GM19372 (cell line): Measurements from ENCODE around the gene PSMD13.

ENCODE experiments used
- ATAC-seq: cut with Tn5 transposase; IDR thresholded peaks from one replicate; pipeline ENCODE4 v1.9.1; 2021; ENCODE audit warnings: mild to moderate bottlenecking, low read depth, moderate library complexity; ENCODE audit not compliant: unreplicated experiment

Gene PSMD13

DNA sequence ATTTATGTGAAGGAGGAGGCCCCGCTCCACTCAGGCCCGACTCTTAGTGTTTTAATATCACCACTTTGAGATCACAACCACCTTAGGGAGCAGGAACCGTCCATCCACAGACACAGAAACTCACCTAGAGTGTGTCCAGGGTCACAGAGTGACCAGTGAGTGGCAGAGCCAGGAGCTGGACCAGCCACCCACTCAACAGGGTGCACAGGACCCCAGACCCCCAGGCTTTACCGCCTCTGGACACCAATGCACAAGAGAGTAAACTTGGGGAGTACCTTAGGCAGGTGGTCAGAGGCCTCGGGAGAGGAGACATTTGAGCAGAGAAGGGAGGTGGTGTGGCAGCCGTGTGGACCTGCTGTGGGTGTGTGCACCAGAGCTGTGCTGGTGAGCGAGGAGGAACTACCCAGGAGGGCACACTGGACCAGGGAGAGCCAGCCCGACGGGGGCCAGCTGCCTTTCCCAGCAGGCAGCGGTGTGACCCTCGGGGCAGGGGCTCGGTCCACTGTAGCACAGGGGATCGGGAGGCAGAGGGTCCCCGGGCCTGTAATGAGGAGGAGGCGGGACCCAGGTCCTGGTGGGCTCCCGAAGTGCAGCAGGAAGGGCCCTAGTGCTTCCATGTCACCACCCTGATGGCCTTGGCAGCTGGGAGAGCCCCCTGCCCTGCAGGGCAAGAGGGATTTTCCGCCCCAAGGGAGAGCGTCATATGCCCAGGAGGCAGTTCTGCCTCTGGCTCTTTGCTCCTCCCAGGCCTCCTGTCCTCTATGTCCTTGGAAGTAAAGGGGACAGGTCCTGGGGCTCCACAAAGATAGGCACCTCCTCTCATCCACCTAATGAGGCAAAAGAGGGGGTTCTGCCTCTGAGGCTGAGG is 33.9 kb downstream of the PSMD13 start:
- ATAC-seq: no peak

DNA sequence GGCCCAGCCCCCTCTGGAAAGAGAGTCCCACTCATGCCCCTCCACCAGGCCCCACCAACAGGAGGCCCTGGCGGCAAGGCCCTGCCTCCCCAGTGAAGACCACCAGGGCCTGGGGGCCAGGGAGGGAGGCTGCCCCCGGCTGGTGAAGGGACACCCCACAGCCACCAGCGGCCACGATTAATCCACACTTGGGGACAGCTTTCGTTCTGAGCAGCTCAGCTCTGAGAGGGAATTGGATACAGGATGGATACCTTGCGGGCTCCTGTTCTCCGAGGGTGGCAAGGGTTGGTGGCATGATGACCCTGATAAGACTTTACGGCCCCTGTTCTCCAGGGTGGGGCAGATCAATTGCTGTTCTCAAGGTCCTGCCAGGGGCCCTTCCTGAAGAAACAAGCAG is 34.5 kb downstream of the PSMD13 start:
- no peak for ATAC-seq

DNA sequence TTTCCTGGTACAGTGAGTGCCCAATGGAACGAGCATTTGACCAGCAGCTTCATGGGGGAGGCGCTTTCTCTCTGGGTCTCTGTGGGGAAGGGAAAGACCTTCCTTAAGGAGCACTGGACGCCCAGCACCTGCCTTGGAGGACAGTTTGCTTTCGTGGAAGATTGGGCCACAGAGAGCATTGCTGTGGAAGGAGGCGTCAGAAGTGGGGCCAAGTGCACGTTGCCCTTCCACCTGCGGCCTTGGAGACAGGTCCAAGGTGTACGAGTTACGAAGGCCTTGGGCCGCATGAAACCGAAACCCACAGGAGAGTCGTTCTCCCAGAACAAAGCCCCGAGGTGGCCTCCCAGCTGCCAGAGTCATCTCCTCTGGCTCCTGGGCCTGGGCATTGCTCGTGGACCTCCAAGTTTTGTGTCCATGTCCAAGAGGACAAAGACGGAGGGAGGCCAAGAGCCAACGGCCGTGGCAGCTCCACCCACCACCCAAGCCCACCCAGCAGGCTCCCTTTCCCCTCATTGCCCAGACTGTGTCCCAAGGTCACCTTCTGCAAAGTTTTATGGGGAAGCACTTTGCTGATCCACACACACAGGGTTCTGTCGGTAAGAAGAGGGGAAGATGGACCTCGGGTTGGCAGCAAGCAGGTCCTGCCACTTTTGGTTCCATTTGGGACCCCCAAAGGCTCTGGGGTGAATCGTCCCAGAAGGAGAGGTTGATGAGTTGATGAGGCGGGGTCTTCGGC is 35.6 kb downstream of the PSMD13 start:
- no peak for ATAC-seq

DNA sequence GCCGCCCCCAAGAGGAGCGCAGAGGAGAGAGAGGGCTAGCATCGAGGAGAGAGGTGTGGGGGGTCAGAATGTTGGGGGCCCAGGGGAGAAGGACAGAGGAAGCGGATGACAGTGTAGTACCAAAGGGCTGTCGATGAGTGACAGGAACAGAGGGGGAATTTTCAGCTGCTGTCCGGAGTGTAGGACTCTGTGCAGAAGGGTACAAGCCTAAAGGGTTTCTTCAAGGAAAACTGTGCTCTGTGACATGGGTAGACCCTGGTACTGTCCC is 36.1 kb downstream of the PSMD13 start:
- ATAC-seq: no peak

DNA sequence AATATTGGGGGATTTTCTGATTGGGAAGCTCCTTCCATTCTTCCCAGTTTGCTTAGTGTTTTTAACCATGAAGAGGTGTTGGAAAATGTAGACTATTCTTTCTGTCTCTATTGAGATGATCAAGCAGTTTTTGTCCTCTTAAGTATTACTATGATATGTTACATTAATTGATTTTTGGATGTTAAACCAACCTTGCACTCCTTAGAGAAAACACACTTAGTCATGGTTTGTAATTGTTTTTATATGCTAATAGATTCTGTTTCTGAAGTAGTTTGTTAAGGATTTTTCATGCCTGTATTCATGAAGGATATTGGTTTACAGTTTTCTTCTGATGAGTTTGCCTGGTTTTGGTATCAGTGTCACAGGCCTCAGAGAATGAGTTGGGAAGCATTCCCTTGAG is 39.4 kb downstream of the PSMD13 start:
- ATAC-seq: no peak

DNA sequence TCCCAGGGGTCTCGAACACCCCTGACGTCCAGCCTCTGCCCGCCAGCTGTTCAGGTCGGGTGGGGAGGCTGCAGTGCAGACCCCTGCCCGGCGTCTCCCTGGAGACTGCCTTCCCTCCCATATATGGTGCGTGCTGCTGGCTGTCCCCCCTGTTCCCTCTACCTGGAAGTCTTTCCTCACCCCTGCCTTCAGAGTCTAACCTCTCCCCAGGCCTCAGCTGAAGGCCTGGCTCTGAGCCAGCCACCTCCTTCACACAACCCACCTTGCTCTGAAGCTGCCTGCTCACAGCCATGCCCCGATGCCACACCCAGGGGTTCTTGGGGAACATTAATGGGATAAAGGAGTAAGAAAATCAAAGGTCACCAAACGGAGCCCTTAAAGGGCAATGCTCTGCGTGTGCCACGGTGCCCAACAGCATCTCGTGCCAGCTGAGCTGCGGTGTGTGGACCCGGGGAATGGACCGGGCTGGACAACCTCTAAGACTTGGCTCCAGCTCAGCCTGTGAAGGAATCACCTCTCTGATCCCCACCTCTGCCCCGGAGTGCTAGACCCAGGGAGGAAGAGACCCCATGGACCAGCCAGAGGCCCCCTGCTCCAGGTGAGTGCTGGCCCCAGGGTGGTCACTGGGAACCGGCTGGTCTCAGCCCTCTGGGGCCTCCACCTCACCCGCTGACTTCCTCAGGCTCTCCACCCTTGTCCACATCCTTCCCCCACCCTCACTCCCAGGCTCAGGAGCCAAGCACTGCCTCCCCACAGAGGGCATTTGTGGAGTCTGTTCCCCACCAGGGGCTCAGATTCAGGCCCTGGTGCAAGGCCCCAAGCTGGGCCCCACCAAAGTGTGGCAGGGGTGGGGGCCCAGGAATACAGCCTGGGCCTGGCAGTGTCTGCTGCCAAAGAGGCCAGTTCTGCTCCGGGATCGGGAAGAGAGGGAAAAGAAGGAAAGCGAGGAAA is 41.5 kb downstream of the PSMD13 start, which contains the start of gene NLRP6:
Gene NLRP6 (plus strand): TSS at position 407 of the 951 bp plus-strand sequence. CDS start 163 bp downstream, at position 570.
- ATAC-seq: no peak

DNA sequence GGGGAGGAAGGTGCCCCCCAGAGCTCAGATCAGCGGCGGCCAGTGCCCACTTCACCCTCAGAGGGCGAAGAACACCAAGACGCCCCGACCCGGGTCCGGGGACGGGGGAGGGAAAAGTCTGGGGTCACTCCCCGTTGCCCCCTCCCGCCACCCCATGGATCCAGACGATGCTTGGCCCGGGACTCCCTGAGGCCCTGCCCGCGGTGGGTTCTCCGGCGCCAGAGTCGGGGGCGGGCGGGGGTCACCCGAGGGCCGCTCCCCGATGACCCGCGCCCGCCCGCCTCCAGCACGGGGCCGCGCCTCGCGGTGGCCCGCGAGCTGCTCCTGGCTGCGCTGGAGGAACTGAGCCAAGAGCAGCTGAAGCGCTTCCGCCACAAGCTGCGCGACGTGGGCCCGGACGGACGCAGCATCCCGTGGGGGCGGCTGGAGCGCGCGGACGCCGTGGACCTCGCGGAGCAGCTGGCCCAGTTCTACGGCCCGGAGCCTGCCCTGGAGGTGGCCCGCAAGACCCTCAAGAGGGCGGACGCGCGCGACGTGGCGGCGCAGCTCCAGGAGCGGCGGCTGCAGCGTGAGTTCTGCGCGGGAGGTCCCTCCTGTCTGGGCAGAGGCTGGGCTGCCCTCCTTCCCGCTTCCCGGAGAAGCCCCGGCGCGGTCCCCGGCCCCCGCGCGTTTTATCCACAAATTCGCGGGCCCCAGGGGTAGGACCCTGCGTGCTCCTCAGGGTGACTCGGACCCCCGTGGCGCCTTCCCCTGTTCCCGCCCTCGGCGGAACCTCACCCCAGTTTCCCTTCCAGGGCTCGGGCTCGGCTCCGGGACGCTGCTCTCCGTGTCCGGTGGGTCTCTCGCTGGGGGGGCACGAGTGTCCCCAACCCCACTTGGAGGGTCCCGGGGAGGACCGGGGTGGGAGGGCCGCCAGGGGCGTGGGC is 42.5 kb downstream of the PSMD13 start:
- no peak for ATAC-seq

DNA sequence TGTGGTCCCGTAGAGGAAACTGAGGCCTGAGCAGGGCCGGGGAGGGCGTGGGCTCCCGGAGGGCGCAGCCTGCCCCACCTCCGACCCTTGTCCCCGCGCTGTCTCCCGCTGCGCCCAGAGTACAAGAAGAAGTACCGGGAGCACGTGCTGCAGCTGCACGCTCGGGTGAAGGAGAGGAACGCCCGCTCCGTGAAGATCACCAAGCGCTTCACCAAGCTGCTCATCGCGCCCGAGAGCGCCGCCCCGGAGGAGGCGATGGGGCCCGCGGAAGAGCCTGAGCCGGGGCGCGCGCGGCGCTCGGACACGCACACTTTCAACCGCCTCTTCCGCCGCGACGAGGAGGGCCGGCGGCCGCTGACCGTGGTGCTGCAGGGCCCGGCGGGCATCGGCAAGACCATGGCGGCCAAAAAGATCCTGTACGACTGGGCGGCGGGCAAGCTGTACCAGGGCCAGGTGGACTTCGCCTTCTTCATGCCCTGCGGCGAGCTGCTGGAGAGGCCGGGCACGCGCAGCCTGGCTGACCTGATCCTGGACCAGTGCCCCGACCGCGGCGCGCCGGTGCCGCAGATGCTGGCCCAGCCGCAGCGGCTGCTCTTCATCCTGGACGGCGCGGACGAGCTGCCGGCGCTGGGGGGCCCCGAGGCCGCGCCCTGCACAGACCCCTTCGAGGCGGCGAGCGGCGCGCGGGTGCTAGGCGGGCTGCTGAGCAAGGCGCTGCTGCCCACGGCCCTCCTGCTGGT is 43.4 kb downstream of the PSMD13 start:
- ATAC-seq: no peak

DNA sequence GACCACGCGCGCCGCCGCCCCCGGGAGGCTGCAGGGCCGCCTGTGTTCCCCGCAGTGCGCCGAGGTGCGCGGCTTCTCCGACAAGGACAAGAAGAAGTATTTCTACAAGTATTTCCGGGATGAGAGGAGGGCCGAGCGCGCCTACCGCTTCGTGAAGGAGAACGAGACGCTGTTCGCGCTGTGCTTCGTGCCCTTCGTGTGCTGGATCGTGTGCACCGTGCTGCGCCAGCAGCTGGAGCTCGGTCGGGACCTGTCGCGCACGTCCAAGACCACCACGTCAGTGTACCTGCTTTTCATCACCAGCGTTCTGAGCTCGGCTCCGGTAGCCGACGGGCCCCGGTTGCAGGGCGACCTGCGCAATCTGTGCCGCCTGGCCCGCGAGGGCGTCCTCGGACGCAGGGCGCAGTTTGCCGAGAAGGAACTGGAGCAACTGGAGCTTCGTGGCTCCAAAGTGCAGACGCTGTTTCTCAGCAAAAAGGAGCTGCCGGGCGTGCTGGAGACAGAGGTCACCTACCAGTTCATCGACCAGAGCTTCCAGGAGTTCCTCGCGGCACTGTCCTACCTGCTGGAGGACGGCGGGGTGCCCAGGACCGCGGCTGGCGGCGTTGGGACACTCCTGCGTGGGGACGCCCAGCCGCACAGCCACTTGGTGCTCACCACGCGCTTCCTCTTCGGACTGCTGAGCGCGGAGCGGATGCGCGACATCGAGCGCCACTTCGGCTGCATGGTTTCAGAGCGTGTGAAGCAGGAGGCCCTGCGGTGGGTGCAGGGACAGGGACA is 44.1 kb downstream of the PSMD13 start:
- no peak for ATAC-seq

DNA sequence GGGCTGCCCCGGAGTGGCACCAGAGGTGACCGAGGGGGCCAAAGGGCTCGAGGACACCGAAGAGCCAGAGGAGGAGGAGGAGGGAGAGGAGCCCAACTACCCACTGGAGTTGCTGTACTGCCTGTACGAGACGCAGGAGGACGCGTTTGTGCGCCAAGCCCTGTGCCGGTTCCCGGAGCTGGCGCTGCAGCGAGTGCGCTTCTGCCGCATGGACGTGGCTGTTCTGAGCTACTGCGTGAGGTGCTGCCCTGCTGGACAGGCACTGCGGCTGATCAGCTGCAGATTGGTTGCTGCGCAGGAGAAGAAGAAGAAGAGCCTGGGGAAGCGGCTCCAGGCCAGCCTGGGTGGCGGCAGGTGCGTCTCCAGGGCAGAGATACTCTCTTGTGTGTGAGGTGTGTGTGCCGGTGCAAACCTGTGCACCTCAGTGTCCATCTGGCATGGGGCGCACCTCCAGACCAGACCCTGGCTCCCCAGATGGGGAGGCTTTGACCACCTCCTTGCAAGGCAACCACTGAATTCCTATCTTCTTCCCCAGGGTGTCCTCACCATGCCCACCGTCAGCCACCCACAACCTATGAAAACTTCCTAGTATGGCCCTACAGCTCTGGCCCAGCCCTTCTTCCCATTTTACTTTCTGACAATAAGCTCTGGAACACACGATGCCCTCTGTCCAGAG is 44.8 kb downstream of the PSMD13 start:
- ATAC-seq: no peak

DNA sequence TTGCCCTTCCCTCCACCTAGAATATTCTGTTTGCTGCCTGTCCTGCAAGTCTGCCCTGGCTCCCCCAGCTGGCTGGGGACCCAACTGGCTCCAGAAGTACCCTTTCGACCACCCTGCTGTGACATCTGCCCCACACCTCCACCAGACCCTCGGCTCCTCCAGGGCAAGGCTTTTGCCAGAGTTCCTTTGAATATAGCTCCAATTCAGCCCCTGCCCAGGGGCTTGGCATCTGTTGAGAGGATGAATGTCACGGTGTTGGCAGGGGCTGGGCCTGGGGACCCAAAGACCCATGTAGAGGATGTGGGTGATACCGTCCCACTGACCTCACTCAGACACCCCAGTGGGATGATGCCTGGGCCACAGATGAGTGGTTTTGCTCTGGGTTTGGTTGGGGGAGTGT is 45.4 kb downstream of the PSMD13 start:
- no peak for ATAC-seq

DNA sequence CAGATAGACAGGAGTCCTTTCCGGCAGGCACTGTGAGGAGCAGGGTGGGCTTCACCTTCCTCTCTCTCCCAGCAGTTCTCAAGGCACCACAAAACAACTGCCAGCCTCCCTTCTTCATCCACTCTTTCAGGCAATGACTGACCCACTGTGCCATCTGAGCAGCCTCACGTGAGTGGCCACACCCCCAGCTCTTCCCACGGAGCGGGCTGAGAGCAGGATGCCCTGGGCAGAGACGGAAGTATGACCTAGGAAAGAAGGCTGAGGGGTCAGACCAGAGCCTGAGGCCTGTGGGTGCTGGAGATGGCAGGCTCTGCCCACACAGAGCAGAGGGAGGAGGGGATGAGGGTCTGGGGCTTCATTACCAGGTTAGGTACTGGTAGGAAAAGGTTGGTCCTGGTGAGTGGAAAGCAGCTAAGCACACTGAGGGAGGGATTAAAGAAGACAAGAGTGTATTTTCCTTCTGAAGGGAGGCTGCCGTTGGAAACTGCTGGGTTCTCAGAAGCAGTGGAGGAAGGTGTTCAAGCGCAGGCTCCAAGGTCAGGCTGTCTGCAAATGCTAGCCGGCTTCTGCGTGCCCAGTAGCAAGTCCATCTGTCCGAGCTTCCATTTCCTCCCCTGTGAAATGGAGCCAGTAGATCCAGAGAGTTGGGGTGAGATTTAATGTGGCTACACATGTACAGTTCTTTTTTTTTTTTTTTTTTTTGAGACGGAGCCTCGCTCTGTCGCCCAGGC is 46.0 kb downstream of the PSMD13 start:
- ATAC-seq: no peak

DNA sequence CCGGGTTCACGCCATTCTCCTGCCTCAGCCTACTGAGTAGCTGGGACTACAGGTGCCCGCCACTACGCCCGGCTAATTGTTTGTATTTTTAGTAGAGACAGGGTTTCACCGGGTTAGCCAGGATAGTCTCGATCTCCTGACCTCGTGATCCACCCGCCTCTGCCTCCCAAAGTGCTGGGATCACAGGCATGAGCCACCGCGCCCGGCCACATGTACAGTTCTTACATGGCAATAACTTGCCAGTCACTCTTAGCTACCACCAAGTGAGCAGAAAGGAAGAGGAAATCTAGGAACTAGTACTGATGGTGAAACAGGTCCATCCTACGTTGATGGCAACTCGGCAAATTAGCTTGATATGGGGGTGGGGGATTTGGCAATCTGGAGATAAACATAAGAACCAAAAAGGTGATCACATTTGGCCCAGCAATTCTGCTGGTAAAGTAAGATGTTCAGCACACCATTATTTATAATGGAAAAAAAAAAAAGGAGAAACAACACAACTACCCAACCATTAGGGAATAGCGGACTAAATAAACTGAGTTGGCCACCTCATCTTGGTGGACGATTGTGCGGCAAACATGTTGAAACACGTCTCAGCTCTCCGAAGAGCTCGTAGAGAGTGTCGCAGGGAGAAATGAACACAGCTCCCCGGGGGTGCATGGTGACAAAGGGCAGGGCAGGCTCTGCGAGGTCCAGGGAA is 46.8 kb downstream of the PSMD13 start:
- no peak for ATAC-seq

DNA sequence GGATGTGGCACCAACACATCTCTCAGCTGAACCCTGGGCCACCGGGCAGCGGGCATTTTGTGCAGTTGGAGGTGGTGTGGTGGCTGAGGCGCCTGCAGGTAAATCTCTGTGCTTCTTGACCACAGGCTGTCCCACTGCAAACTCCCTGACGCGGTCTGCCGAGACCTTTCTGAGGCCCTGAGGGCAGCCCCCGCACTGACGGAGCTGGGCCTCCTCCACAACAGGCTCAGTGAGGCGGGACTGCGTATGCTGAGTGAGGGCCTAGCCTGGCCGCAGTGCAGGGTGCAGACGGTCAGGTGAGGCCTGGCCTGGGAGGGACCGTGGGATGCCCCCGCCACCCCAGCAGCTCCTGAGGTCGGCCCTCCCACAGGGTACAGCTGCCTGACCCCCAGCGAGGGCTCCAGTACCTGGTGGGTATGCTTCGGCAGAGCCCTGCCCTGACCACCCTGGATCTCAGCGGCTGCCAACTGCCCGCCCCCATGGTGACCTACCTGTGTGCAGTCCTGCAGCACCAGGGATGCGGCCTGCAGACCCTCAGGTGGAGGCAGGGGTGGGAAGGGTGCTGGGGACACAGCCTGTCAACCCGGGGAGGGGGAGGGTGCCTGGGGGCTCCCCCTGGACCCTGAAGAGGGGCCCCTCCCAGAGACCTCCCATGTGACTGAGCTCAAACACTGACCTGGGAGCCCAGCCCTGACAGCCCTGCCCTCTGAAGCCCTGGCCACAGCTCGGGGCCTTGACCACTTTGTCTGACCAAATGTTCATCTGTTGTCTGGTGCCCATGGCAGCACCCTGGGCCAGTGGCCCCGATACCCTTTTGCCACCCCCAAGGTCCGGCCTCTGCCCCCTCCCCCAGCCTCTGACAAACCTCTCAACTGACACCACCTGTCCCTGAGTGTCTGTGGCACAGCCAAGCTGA is 47.6 kb downstream of the PSMD13 start:
- ATAC-seq: no peak

DNA sequence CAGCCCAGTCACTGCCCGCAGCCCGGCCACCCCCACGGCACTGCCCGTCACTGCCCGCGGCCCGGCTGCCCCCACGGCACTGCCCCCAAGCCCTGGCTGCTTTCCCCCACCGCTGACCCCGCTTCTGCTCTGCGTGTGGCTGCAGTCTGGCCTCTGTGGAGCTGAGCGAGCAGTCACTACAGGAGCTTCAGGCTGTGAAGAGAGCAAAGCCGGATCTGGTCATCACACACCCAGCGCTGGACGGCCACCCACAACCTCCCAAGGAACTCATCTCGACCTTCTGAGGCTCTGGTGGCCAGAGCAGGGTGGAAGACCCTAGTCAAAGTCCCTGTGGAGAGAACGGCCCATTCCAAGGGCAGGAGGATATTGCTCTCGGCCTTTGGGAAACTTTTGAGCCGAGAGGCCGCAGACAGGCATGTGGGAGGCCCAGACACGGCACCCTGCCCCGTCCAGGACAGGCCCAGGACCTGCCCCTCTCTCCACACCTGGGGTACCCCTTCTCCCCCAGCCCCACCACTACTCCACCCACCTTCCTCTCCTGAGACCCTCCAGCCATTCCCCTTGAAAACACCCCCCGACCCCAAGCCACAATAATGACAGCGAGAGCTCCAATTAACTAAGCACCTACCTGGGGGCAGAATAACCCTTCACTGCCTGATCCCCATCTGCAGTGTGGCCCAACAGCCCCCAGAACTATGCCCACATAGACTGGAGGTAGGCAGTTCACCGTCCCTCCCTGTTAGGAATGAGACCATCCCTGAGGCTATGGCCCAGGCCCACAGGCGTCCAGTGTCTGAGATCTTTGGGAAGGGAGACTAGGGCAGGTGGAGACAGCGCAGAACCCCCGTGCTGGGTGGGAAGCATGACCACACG is 48.5 kb downstream of the PSMD13 start:
- no peak for ATAC-seq
